ENCODE measurements around the gene ZCCHC2.

ZCCHC2 gene

GRCh38 chr18:62611453-62612288 lies 88.8 kb downstream of the ZCCHC2 start:
- no peak for DNase-seq

- no peak for DNase-seq
Measured at GRCh38 chr18:62612289-62612645, 89.4 kb downstream of the ZCCHC2 start.

GRCh38 chr18:62612776-62613175 lies 90.0 kb downstream of the ZCCHC2 start:
- DNase-seq = no peak

GRCh38 chr18:62614494-62614893 lies 91.7 kb downstream of the ZCCHC2 start:
- DNase-seq = no peak

GRCh38 chr18:62616331-62616805 lies 93.5 kb downstream of the ZCCHC2 start:
- peak; percentile 43 for DNase-seq

- DNase-seq = no peak
Measured at GRCh38 chr18:62617793-62618591, 95.2 kb downstream of the ZCCHC2 start.

- no peak for DNase-seq
Measured at GRCh38 chr18:62618735-62619134, 95.9 kb downstream of the ZCCHC2 start.

GRCh38 chr18:62621546-62621945 lies 98.7 kb downstream of the ZCCHC2 start:
- DNase-seq = peak; percentile 42

- no peak for DNase-seq
Measured at GRCh38 chr18:62625019-62625418, 102.2 kb downstream of the ZCCHC2 start.

Measured in fibroblast of skin of scalp (primary cell).